DOHH2 (cell line): ENCODE measurements around the gene PIP4K2A.

ENCODE experiments used
- CTCF ChIP-seq: fragments of 200-600 bp; sonication (generic); IDR thresholded peaks from one replicate; pipeline ENCODE4 v1.5.1; 2014; ENCODE audit warnings: antibody characterized with exemption, mild to moderate bottlenecking, low read depth, low read length; ENCODE audit not compliant: poor library complexity, severe bottlenecking
- EZH2phosphoT487 ChIP-seq: fragments of 200-600 bp; sonication (generic); IDR thresholded peaks from 2 replicates; pipeline ENCODE4 v1.6.1; 2017; ENCODE audit warnings: borderline replicate concordance, mild to moderate bottlenecking, antibody characterized with exemption, low read length, moderate library complexity, mixed read lengths

- TF ChIP-seq CTCF (no peak), EZH2phosphoT487 (no peak)
Measured at GRCh38 chr10:22727663-22728062, 13.3 kb upstream of the PIP4K2A start.
